Lung (tissue), 12 donors: ENCODE measurements around the gene STAC3. TPM values are rescaled to one million over a fixed set of nuclear protein-coding genes. Genes with fewer than 3 reads are reported as not detected.

Source experiments
- ATAC-seq: fragments of 200-7000 bp; cut with Tn5 transposase; one replicate; pipeline ENCODE4 v1.9.1; 2020; ENCODE audit warnings: moderate number of reproducible peaks; ENCODE audit not compliant: insufficient read depth, low FRiP score
- DNase-seq, 3 donors: peaks; one replicate each; pipeline ENCODE4 v3.0.0-alpha.2; 2013 to 2017
- H3K27ac ChIP-seq, 2 donors: one replicate each; pipeline ENCODE4 v1.5.1; 2013; ENCODE audit warnings: mild to moderate bottlenecking in 2 of 2, moderate library complexity in 2 of 2, control low read depth in 1 of 2, inconsistent platforms in 1 of 2, low read depth in 1 of 2, low read length in 1 of 2
- H3K27me3 ChIP-seq, 3 donors: one replicate each; pipeline ENCODE4 v1.5.1; 2013; ENCODE audit warnings: low read length in 2 of 3; ENCODE audit not compliant: control insufficient read depth in 3 of 3, insufficient read depth in 3 of 3
- H3K36me3 ChIP-seq, 4 donors: one replicate each; pipeline ENCODE4 v1.5.1; 2013; ENCODE audit warnings: low read length in 4 of 4, mild to moderate bottlenecking in 1 of 4, moderate library complexity in 1 of 4; ENCODE audit not compliant: control insufficient read depth in 4 of 4, insufficient read depth in 4 of 4
- H3K4me1 ChIP-seq, 5 donors: one replicate each; pipeline ENCODE4 v1.5.1; 2013; ENCODE audit warnings: low read length in 5 of 5, mild to moderate bottlenecking in 2 of 5, moderate library complexity in 1 of 5; ENCODE audit not compliant: control insufficient read depth in 5 of 5, insufficient read depth in 5 of 5
- H3K4me3 ChIP-seq: one replicate; pipeline ENCODE4 v1.5.1; 2013; ENCODE audit warnings: mild to moderate bottlenecking, control low read depth, moderate library complexity
- H3K9ac ChIP-seq, 2 donors: one replicate each; pipeline ENCODE4 v1.5.1; 2013; ENCODE audit warnings: low read length in 2 of 2, control low read depth in 1 of 2; ENCODE audit not compliant: insufficient read depth in 1 of 2
- H3K9me3 ChIP-seq, 4 donors: one replicate each; pipeline ENCODE4 v1.5.1; 2013; ENCODE audit warnings: low read length in 3 of 4, mild to moderate bottlenecking in 1 of 4, moderate library complexity in 1 of 4; ENCODE audit not compliant: control insufficient read depth in 4 of 4, insufficient read depth in 3 of 4
- CTCF ChIP-seq: IDR thresholded peaks from 2 replicates; pipeline ENCODE4 v1.5.1; 2012; ENCODE audit warnings: mild to moderate bottlenecking; ENCODE audit errors: control extremely low read depth, extremely low read depth
- WGBS, 2 donors: extraction: QIAGEN DNeasy Blood & Tissue Kit; methylation state at CpG; one replicate each; pipeline ENCODE4 v1.1.7; 2013; 5-methylcytosine and 5-hydroxymethylcytosine counted together
- polyA plus RNA-seq, 2 donors: library from polyadenylated mRNA; stranded (reverse); fragments of 200-250 nt; gene quantifications; one replicate each; pipeline ENCODE4 v1.2.1, GENCODE V29; 2013
- total RNA-seq, 2 donors: library from RNA; depleted of rRNA in 1 of 2; stranded (reverse); fragments of >200 nt in 1 of 2; gene quantifications; one replicate each; pipeline ENCODE4 v1.2.1, GENCODE V29; 2014 to 2021
- donor health status: control.
- donor health status: control.
- donor health status: Bipolar disorder and iron deficiency.
- donor health status: healthy.
- donor health status: DM: yes; HTN: yes; CAD: no.

The STAC3 gene
- total and polyA plus RNA-seq, 4 donors = 1.7 to 7.4 (median 6.4) TPM

- TF ChIP-seq CTCF = no peak
- 75 to 88% methylated on average over 6 of the region's 6 CpGs for WGBS, 2 donors
- DNase-seq (no peak), ATAC-seq (no peak)
- peaks cover 0 to 43% (median 34%) of the 10 kb centered on the region in 4 donors for H3K36me3 ChIP-seq
- peak overlapping the region in 1 of 2 donors; percentile 90 for H3K27ac ChIP-seq
- no peak overlapping the region for H3K9ac ChIP-seq
- H3K9me3 ChIP-seq = no peaks in the 10 kb centered on the region
- peaks cover 0 to 11% (median 0%) of the 10 kb centered on the region in 5 donors for H3K4me1 ChIP-seq
- no peaks in the 10 kb centered on the region for H3K27me3 ChIP-seq
- no peak overlapping the region for H3K4me3 ChIP-seq
These were observed 8.3 kb upstream of the STAC3 start for GRCh38 chr12:57258977-57259970.

GRCh38 chr12:57255916-57256315 lies 4.9 kb upstream of the STAC3 start:
- ATAC-seq (no peak), DNase-seq (no peak)
- Histone ChIP-seq H3K9me3 (no peaks in the 10 kb centered on the region), H3K36me3 (peaks cover 0 to 34% (median 29%) of the 10 kb centered on the region in 4 donors), H3K4me3 (no peak overlapping the region), H3K27me3 (no peaks in the 10 kb centered on the region), H3K27ac (no peak overlapping the region), H3K4me1 (peaks cover 0 to 10% (median 0%) of the 10 kb centered on the region in 5 donors), H3K9ac (no peak overlapping the region)
- 91 to 92% methylated on average over 6 of the region's 6 CpGs for WGBS, 2 donors
- no peak for TF ChIP-seq CTCF

GRCh38 chr12:57254506-57255280 lies 3.7 kb upstream of the STAC3 start:
- Histone ChIP-seq H3K4me3 (no peak overlapping the region), H3K9me3 (no peaks in the 10 kb centered on the region), H3K9ac (no peak overlapping the region), H3K36me3 (peaks cover 0 to 24% (median 20%) of the 10 kb centered on the region in 4 donors), H3K4me1 (no peaks in the 10 kb centered on the region), H3K27ac (no peak overlapping the region), H3K27me3 (no peaks in the 10 kb centered on the region)
- 92 to 94% methylated on average over 14 of the region's 14 CpGs for WGBS, 2 donors
- ATAC-seq = no peak
- TF ChIP-seq CTCF = no peak
- DNase-seq = no peak
